ENCODE measurements around the gene YDJC. TPM values are rescaled to one million over a fixed set of nuclear protein-coding genes. Genes with fewer than 3 reads are reported as not detected.

YDJC gene
- total RNA-seq, 1 donor, result 25.0 TPM

DNA sequence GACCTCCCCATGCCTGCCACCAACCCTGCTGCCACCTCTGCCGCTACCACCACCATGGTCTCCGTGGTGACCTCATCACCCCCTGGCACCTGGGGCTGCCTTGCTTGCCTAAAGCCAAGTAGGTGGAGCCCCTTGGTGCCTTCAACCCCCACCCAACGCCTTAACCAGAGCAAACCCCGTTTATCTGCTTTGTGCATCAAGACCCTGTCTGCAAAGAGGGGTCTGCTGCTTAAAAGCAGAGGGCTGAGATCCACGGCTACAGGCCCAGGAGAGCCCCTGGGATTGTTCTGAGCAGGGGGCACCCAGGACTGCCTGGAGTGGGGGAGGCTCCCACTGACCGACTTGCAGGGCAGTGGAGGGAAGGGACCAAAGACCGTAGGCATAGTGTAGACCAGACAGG is 31.1 kb upstream of the YDJC start:
- Histone ChIP-seq H3K4me1 (ENCODE audit: insufficient read depth, low read length) (no peaks in the 10 kb centered on the region), H4K20me1 (ENCODE audit: insufficient read depth, low read length) (no peaks in the 10 kb centered on the region), H3K27me3 (ENCODE audit: insufficient read depth, low read length) (peaks cover 8% of the 10 kb centered on the region), H3K4me2 (ENCODE audit: insufficient read depth, low read length) (no peak overlapping the region), H2AFZ (ENCODE audit: low read length) (no peak overlapping the region), H3K27ac (ENCODE audit: low read depth, low read length) (no peak overlapping the region), H3K9me3 (ENCODE audit: low read depth, low read length) (no peaks in the 10 kb centered on the region), H3K4me3 (ENCODE audit: insufficient read depth, low read length) (no peak overlapping the region), H3K79me2 (ENCODE audit: insufficient read depth, low read length) (no peaks in the 10 kb centered on the region), H3K36me3 (ENCODE audit: insufficient read depth, low read length) (no peaks in the 10 kb centered on the region)
- TF ChIP-seq, protein P1, sequence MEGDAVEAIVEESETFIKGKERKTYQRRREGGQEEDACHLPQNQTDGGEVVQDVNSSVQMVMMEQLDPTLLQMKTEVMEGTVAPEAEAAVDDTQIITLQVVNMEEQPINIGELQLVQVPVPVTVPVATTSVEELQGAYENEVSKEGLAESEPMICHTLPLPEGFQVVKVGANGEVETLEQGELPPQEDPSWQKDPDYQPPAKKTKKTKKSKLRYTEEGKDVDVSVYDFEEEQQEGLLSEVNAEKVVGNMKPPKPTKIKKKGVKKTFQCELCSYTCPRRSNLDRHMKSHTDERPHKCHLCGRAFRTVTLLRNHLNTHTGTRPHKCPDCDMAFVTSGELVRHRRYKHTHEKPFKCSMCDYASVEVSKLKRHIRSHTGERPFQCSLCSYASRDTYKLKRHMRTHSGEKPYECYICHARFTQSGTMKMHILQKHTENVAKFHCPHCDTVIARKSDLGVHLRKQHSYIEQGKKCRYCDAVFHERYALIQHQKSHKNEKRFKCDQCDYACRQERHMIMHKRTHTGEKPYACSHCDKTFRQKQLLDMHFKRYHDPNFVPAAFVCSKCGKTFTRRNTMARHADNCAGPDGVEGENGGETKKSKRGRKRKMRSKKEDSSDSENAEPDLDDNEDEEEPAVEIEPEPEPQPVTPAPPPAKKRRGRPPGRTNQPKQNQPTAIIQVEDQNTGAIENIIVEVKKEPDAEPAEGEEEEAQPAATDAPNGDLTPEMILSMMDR (IDR thresholded peaks at IDR 0.05; ENCODE audit: extremely low read depth, low read depth, low read length), result no peak
- peak; percentile 38 for DNase-seq (ENCODE audit: insufficient read length, low spot score, missing footprints)

GRCh38 chr22:21659864-21660525 is 30.2 kb upstream of the YDJC start:
- peak; percentile 76 for DNase-seq (ENCODE audit: insufficient read length, low spot score, missing footprints)
- Histone ChIP-seq H3K4me1 (ENCODE audit: insufficient read depth, low read length) (no peaks in the 10 kb centered on the region), H3K27me3 (ENCODE audit: insufficient read depth, low read length) (peaks cover 8% of the 10 kb centered on the region), H4K20me1 (ENCODE audit: insufficient read depth, low read length) (no peaks in the 10 kb centered on the region), H3K36me3 (ENCODE audit: insufficient read depth, low read length) (no peaks in the 10 kb centered on the region), H2AFZ (ENCODE audit: low read length) (no peak overlapping the region), H3K27ac (ENCODE audit: low read depth, low read length) (no peak overlapping the region), H3K4me2 (ENCODE audit: insufficient read depth, low read length) (no peak overlapping the region), H3K9me3 (ENCODE audit: low read depth, low read length) (no peaks in the 10 kb centered on the region), H3K79me2 (ENCODE audit: insufficient read depth, low read length) (no peaks in the 10 kb centered on the region), H3K4me3 (ENCODE audit: insufficient read depth, low read length) (no peak overlapping the region)
- TF ChIP-seq, protein P1 (IDR thresholded peaks at IDR 0.05; ENCODE audit: extremely low read depth, low read depth, low read length), result no peak

DNA sequence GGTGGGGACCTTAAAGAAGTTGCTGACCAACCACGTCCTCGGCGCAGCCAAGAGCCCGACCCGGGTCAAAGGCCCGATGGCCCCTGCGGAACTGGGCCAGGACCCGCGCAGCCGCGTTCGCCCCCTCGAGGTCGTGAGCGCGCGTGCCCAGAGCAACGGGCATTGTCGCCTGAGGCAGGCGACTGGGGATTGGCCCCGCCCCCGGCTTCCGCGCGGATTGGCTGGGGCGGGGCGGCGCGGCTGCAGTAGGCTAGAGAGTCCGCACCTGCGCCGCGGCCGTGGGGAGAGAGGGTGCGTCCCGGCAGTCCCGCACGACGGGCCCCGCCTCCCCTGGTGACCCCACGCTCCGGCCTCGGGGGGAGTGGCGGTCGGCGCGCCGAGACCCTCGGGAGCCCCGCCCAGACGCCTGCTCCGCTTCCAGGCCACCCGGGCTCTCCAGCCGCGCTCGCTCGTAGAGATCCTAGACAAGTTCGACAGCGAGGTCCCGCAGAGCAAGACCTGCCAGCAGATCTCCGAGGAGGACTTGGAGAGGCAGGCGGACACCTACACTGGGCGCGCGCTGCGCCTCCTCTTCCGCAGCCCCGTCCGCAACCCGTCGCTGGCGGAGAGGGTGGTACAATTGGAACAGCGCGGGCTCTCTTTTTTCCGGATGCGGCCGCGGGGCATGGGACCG is 27.7 kb upstream of the YDJC start:
- H3K27me3 ChIP-seq (ENCODE audit: insufficient read depth, low read length), result peaks cover 8% of the 10 kb centered on the region
- peak overlapping the region; percentile 70 for H2AFZ ChIP-seq (ENCODE audit: low read length)
- no peaks in the 10 kb centered on the region for H3K79me2 ChIP-seq (ENCODE audit: insufficient read depth, low read length)
- no peaks in the 10 kb centered on the region for H3K9me3 ChIP-seq (ENCODE audit: low read depth, low read length)
- H3K36me3 ChIP-seq (ENCODE audit: insufficient read depth, low read length), result peaks cover 3% of the 10 kb centered on the region
- DNase-seq (ENCODE audit: insufficient read length, low spot score, missing footprints), result peak; percentile 96
- no peaks in the 10 kb centered on the region for H4K20me1 ChIP-seq (ENCODE audit: insufficient read depth, low read length)
- peaks cover 6% of the 10 kb centered on the region for H3K4me1 ChIP-seq (ENCODE audit: insufficient read depth, low read length)
- no peak overlapping the region for H3K27ac ChIP-seq (ENCODE audit: low read depth, low read length)
- peak overlapping the region; percentile 68 for H3K4me3 ChIP-seq (ENCODE audit: insufficient read depth, low read length)
- TF ChIP-seq, protein P1 (IDR thresholded peaks at IDR 0.05; ENCODE audit: extremely low read depth, low read depth, low read length), result no peak
- H3K4me2 ChIP-seq (ENCODE audit: insufficient read depth, low read length), result peak overlapping the region; percentile 71

- Histone ChIP-seq H3K36me3 (ENCODE audit: insufficient read depth, low read length) (peaks cover 3% of the 10 kb centered on the region), H3K9me3 (ENCODE audit: low read depth, low read length) (no peaks in the 10 kb centered on the region), H3K79me2 (ENCODE audit: insufficient read depth, low read length) (no peaks in the 10 kb centered on the region), H3K4me3 (ENCODE audit: insufficient read depth, low read length) (peak overlapping the region; percentile 68), H4K20me1 (ENCODE audit: insufficient read depth, low read length) (no peaks in the 10 kb centered on the region), H3K27me3 (ENCODE audit: insufficient read depth, low read length) (peaks cover 8% of the 10 kb centered on the region), H2AFZ (ENCODE audit: low read length) (peak overlapping the region; percentile 70), H3K27ac (ENCODE audit: low read depth, low read length) (no peak overlapping the region), H3K4me1 (ENCODE audit: insufficient read depth, low read length) (peaks cover 6% of the 10 kb centered on the region), H3K4me2 (ENCODE audit: insufficient read depth, low read length) (peak overlapping the region; percentile 71)
- no peak for DNase-seq (ENCODE audit: insufficient read length, low spot score, missing footprints)
- TF ChIP-seq, protein P1 (IDR thresholded peaks at IDR 0.05; ENCODE audit: extremely low read depth, low read depth, low read length), result no peak
Observed at GRCh38 chr22:21657020-21657359, 27.2 kb upstream of the YDJC start.
